ENCODE results near the gene RNF217. TPM values are rescaled to one million over a fixed set of nuclear protein-coding genes. Genes with fewer than 3 reads are reported as not detected.
A peak's percentile ranks its signal among the peaks of the same experiment; 100 is the strongest.

Gene RNF217
- total RNA-seq, 1 experiment from 2014 or later = 42.3 TPM

GRCh38 chr6:124977067-124977908 lies 15.1 kb downstream of the RNF217 start:
- ChIA-PET POLR2A (ENCODE audit: unreplicated experiment) (interaction anchor here (0.7 kb wide), 1 partner anchor 938 kb away, joined by 4 read pairs; no protein-coding TSS in a partner anchor), CTCF (no interaction called here)
- H3F3A ChIP-seq (ENCODE audit: insufficient read depth, low read depth) = peaks cover 4% of the 10 kb centered on the region; the same call in 1 of the 2 replicates
- H3K9me2 ChIP-seq (ENCODE audit: insufficient read depth) = no peaks in the 10 kb centered on the region
- TF ChIP-seq CTCF (conservative IDR thresholded peaks at IDR 0.05) (no peak), EZH2 (IDR thresholded peaks at IDR 0.05; ENCODE audit: low read depth) (no peak)
- intact Hi-C loops (cut with micrococcal nuclease; ENCODE audit: unreplicated experiment) = no loop called here
- H3K36me3 ChIP-seq (ENCODE audit: low read depth) = peaks cover 51% of the 10 kb centered on the region
- DNase-seq = no peak
- 0 out of 2 replicates have a peak, but pooled peaks cover 2% of the 10 kb centered on the region for H4K20me1 ChIP-seq (ENCODE audit: insufficient read depth)
- peak overlapping the region; percentile 37 for H3K27ac ChIP-seq
- no TSS peak for BruUV-seq (replicated peaks)
- peaks cover 17% of the 10 kb centered on the region for H3K9me3 ChIP-seq (ENCODE audit: insufficient read depth, low read depth)
- no peaks in the 10 kb centered on the region for H3K27me3 ChIP-seq (ENCODE audit: insufficient read depth, low read depth)
- H3K4me1 ChIP-seq (replicated peaks; ENCODE audit: insufficient read depth) = peaks cover 18% of the 10 kb centered on the region
- H2AFZ ChIP-seq = no peak overlapping the region
- no peak overlapping the region for H3K4me3 ChIP-seq
- H3K79me2 ChIP-seq (ENCODE audit: low read depth) = peaks cover 73% of the 10 kb centered on the region
- H3K4me2 ChIP-seq = no peak overlapping the region

- ChIA-PET CTCF (no interaction called here), POLR2A (ENCODE audit: unreplicated experiment) (no interaction called here)
- 0 out of 2 replicates have a peak, but pooled peaks cover 2% of the 10 kb centered on the region for H4K20me1 ChIP-seq (ENCODE audit: insufficient read depth)
- no TSS peak for BruUV-seq (replicated peaks)
- intact Hi-C loops (cut with micrococcal nuclease; ENCODE audit: unreplicated experiment) = no loop called here
- TF ChIP-seq EZH2 (IDR thresholded peaks at IDR 0.05; ENCODE audit: low read depth) (no peak), CTCF (conservative IDR thresholded peaks at IDR 0.05) (no peak)
- no peak for DNase-seq
- H3K4me2 ChIP-seq = no peak overlapping the region
- no peaks in the 10 kb centered on the region for H3K9me2 ChIP-seq (ENCODE audit: insufficient read depth)
- no peak overlapping the region for H3K4me3 ChIP-seq
- peaks cover 7% of the 10 kb centered on the region; the same call in 1 of the 2 replicates for H3F3A ChIP-seq (ENCODE audit: insufficient read depth, low read depth)
- H3K9me3 ChIP-seq (ENCODE audit: insufficient read depth, low read depth) = peaks cover 17% of the 10 kb centered on the region
- no peaks in the 10 kb centered on the region for H3K27me3 ChIP-seq (ENCODE audit: insufficient read depth, low read depth)
- no peak overlapping the region for H2AFZ ChIP-seq
- H3K79me2 ChIP-seq (ENCODE audit: low read depth) = peaks cover 77% of the 10 kb centered on the region
- no peak overlapping the region for H3K27ac ChIP-seq
- H3K36me3 ChIP-seq (ENCODE audit: low read depth) = peaks cover 43% of the 10 kb centered on the region
- H3K4me1 ChIP-seq (replicated peaks; ENCODE audit: insufficient read depth) = peaks cover 27% of the 10 kb centered on the region
Observed at GRCh38 chr6:124978451-124979293, 16.4 kb downstream of the RNF217 start.

GRCh38 chr6:124979294-124979678 lies 17.0 kb downstream of the RNF217 start:
- Histone ChIP-seq H4K20me1 (ENCODE audit: insufficient read depth) (no peaks in the 10 kb centered on the region), H3K4me1 (replicated peaks; ENCODE audit: insufficient read depth) (peaks cover 33% of the 10 kb centered on the region), H3K9me2 (ENCODE audit: insufficient read depth) (no peaks in the 10 kb centered on the region), H3K4me2 (no peak overlapping the region), H2AFZ (no peak overlapping the region), H3F3A (ENCODE audit: insufficient read depth, low read depth) (peaks cover 12% of the 10 kb centered on the region), H3K9me3 (ENCODE audit: insufficient read depth, low read depth) (peaks cover 17% of the 10 kb centered on the region), H3K4me3 (no peak overlapping the region), H3K27ac (no peak overlapping the region), H3K36me3 (ENCODE audit: low read depth) (peaks cover 45% of the 10 kb centered on the region), H3K79me2 (ENCODE audit: low read depth) (peaks cover 79% of the 10 kb centered on the region), H3K27me3 (ENCODE audit: insufficient read depth, low read depth) (no peaks in the 10 kb centered on the region)
- intact Hi-C loops (cut with micrococcal nuclease; ENCODE audit: unreplicated experiment) = no loop called here
- no TSS peak for BruUV-seq (replicated peaks)
- ChIA-PET CTCF (no interaction called here), POLR2A (ENCODE audit: unreplicated experiment) (no interaction called here)
- no peak for DNase-seq
- no peak for TF ChIP-seq CTCF (conservative IDR thresholded peaks at IDR 0.05)
- no peak for TF ChIP-seq EZH2 (IDR thresholded peaks at IDR 0.05; ENCODE audit: low read depth)

All from PC-9 (cell line).